ENCODE results near the gene POLR1F. TPM values are rescaled to one million over a fixed set of nuclear protein-coding genes. Genes with fewer than 3 reads are reported as not detected.

The POLR1F gene
- total RNA-seq: 10 to 100 TPM; 18.8 to 20.3 TPM

GRCh38 chr7:19708397-19709248 is at the start of gene POLR1F:
Gene POLR1F, minus strand, starts transcription at chr7:19709037. Its CDS starts 21 bp downstream, at chr7:19709016.
- intact Hi-C loops (cut with micrococcal nuclease): loop anchor here (1.0 to 10.0 kb wide), 11 partner anchors 38 to 1768 kb away; partner anchors contain the start of genes ITGB8, SNX13, SP4 and SP8
- DNase-seq: peak; percentile 95
- Mint-ChIP-seq H3K36me3 (ENCODE audit: low read depth) (peaks cover 4% of the 10 kb centered on the region), H3K9me3 (no peaks in the 10 kb centered on the region), H3K4me1 (ENCODE audit: low read depth) (peaks cover 46% of the 10 kb centered on the region), H3K4me3 (peak within 1 kb of the TSS; percentile 87), H3K27ac (peak within 1 kb of the TSS; percentile 68), H3K27me3 (ENCODE audit: low read depth) (no peaks in the 10 kb centered on the region)
- CTCF ChIA-PET: interaction anchor here (1.0 to 7.2 kb wide), 5 partner anchors 9 to 889 kb away, joined by 3 to 82 read pairs (median 6); no protein-coding TSS in a partner anchor

- intact Hi-C loops (cut with micrococcal nuclease): loop anchor here (1.0 to 5.0 kb wide), 5 partner anchors 46 to 844 kb away; partner anchors contain the start of gene POLR1F
- Mint-ChIP-seq H3K9me3 (no peaks in the 10 kb centered on the region), H3K4me1 (ENCODE audit: low read depth) (no peaks in the 10 kb centered on the region), H3K27ac (no peak overlapping the region), H3K4me3 (no peak overlapping the region), H3K36me3 (ENCODE audit: low read depth) (no peaks in the 10 kb centered on the region), H3K27me3 (ENCODE audit: low read depth) (peaks cover 8% of the 10 kb centered on the region)
- no peak for DNase-seq
- CTCF ChIA-PET: interaction anchor here (0.6 to 2.0 kb wide), 9 partner anchors 12 to 1472 kb away, joined by 3 to 18 read pairs (median 5); no protein-coding TSS in a partner anchor
Observed at GRCh38 chr7:19754521-19755116, 45.8 kb upstream of the POLR1F start.

- H3K27ac Mint-ChIP-seq: no peak overlapping the region
- intact Hi-C loops (cut with micrococcal nuclease): loop anchor here (5.0 kb wide), 1 partner anchor 360 kb away; no protein-coding TSS in a partner anchor
- no peak for DNase-seq
- H3K9me3 Mint-ChIP-seq: no peaks in the 10 kb centered on the region
- CTCF ChIA-PET: interaction anchor here (1.5 kb wide), 1 partner anchor 846 kb away, joined by 6 read pairs; no protein-coding TSS in a partner anchor
- H3K4me3 Mint-ChIP-seq: no peak overlapping the region
- no peaks in the 10 kb centered on the region for H3K36me3 Mint-ChIP-seq (ENCODE audit: low read depth)
- H3K4me1 Mint-ChIP-seq (ENCODE audit: low read depth): no peaks in the 10 kb centered on the region
- peaks cover 11% of the 10 kb centered on the region for H3K27me3 Mint-ChIP-seq (ENCODE audit: low read depth)
Observed at GRCh38 chr7:19752020-19752419, 43.2 kb upstream of the POLR1F start.

GRCh38 chr7:19749658-19750057 is 40.8 kb upstream of the POLR1F start:
- H3K9me3 Mint-ChIP-seq: no peaks in the 10 kb centered on the region
- H3K27me3 Mint-ChIP-seq (ENCODE audit: low read depth): peaks cover 11% of the 10 kb centered on the region
- intact Hi-C loops (cut with micrococcal nuclease): loop anchor here (5.0 kb wide), 3 partner anchors 363 to 1503 kb away; no protein-coding TSS in a partner anchor
- no peak overlapping the region for H3K27ac Mint-ChIP-seq
- no peak for DNase-seq
- CTCF ChIA-PET: no interaction called here
- no peak overlapping the region for H3K4me3 Mint-ChIP-seq
- H3K36me3 Mint-ChIP-seq (ENCODE audit: low read depth): no peaks in the 10 kb centered on the region
- H3K4me1 Mint-ChIP-seq (ENCODE audit: low read depth): no peaks in the 10 kb centered on the region

- intact Hi-C loops (cut with micrococcal nuclease): loop anchor here (1.0 to 5.0 kb wide), 4 partner anchors 39 to 1504 kb away; partner anchors contain the start of gene POLR1F
- no peaks in the 10 kb centered on the region for H3K36me3 Mint-ChIP-seq (ENCODE audit: low read depth)
- DNase-seq: no peak
- no peaks in the 10 kb centered on the region for H3K4me1 Mint-ChIP-seq (ENCODE audit: low read depth)
- H3K27me3 Mint-ChIP-seq (ENCODE audit: low read depth): peaks cover 7% of the 10 kb centered on the region
- H3K9me3 Mint-ChIP-seq: no peaks in the 10 kb centered on the region
- CTCF ChIA-PET: interaction anchor here (0.6 to 2.2 kb wide), 13 partner anchors 10 to 1387 kb away, joined by 3 to 14 read pairs (median 3); partner anchors contain the start of genes ITGB8 and POLR1F
- no peak overlapping the region for H3K4me3 Mint-ChIP-seq
- H3K27ac Mint-ChIP-seq: no peak overlapping the region
Observed at GRCh38 chr7:19747740-19748339, 39.0 kb upstream of the POLR1F start.

- DNase-seq: no peak
Observed at GRCh38 chr7:19744075-19744474, 35.2 kb upstream of the POLR1F start.

GRCh38 chr7:19728716-19729115 is 19.9 kb upstream of the POLR1F start:
- Mint-ChIP-seq H3K4me1 (ENCODE audit: low read depth) (no peaks in the 10 kb centered on the region), H3K9me3 (no peaks in the 10 kb centered on the region), H3K36me3 (ENCODE audit: low read depth) (no peaks in the 10 kb centered on the region), H3K27ac (no peak overlapping the region), H3K4me3 (no peak overlapping the region), H3K27me3 (ENCODE audit: low read depth) (peaks cover 23% of the 10 kb centered on the region)
- DNase-seq: no peak
- CTCF ChIA-PET: interaction anchor here (1.9 kb wide), 1 partner anchor 15 kb away, joined by 7 read pairs; no protein-coding TSS in a partner anchor
- intact Hi-C loops (cut with micrococcal nuclease): no loop called here

More at GRCh38 chr7:19744075-19744474, 35.2 kb upstream of the POLR1F start:
- intact Hi-C loops (cut with micrococcal nuclease): no loop called here
- Mint-ChIP-seq H3K36me3 (ENCODE audit: low read depth) (no peaks in the 10 kb centered on the region), H3K4me1 (ENCODE audit: low read depth) (no peaks in the 10 kb centered on the region), H3K27ac (no peak overlapping the region), H3K9me3 (no peaks in the 10 kb centered on the region), H3K4me3 (no peak overlapping the region), H3K27me3 (ENCODE audit: low read depth) (peaks cover 7% of the 10 kb centered on the region)
- CTCF ChIA-PET: interaction anchor here (0.9 kb wide), 1 partner anchor 853 kb away, joined by 3 read pairs; no protein-coding TSS in a partner anchor

GRCh38 chr7:19725770-19726169 is 16.9 kb upstream of the POLR1F start:
- Mint-ChIP-seq H3K4me3 (no peak overlapping the region), H3K4me1 (ENCODE audit: low read depth) (no peaks in the 10 kb centered on the region), H3K9me3 (no peaks in the 10 kb centered on the region), H3K36me3 (ENCODE audit: low read depth) (no peaks in the 10 kb centered on the region), H3K27ac (no peak overlapping the region), H3K27me3 (ENCODE audit: low read depth) (peaks cover 13% of the 10 kb centered on the region)
- no peak for DNase-seq
- CTCF ChIA-PET: no interaction called here
- intact Hi-C loops (cut with micrococcal nuclease): no loop called here

- H3K27me3 Mint-ChIP-seq (ENCODE audit: low read depth): peaks cover 6% of the 10 kb centered on the region
- CTCF ChIA-PET: interaction anchor here (7.2 kb wide), 1 partner anchor 882 kb away, joined by 82 read pairs; no protein-coding TSS in a partner anchor
- H3K4me3 Mint-ChIP-seq: no peak overlapping the region
- intact Hi-C loops (cut with micrococcal nuclease): no loop called here
- H3K9me3 Mint-ChIP-seq: no peaks in the 10 kb centered on the region
- H3K36me3 Mint-ChIP-seq (ENCODE audit: low read depth): no peaks in the 10 kb centered on the region
- H3K27ac Mint-ChIP-seq: no peak overlapping the region
- no peak for DNase-seq
- peaks cover 1% of the 10 kb centered on the region for H3K4me1 Mint-ChIP-seq (ENCODE audit: low read depth)
Observed at GRCh38 chr7:19715499-19715898, 6.7 kb upstream of the POLR1F start.

- Mint-ChIP-seq H3K9me3 (no peaks in the 10 kb centered on the region), H3K4me1 (ENCODE audit: low read depth) (peaks cover 15% of the 10 kb centered on the region), H3K36me3 (ENCODE audit: low read depth) (no peaks in the 10 kb centered on the region), H3K27ac (no peak overlapping the region), H3K4me3 (no peak overlapping the region), H3K27me3 (ENCODE audit: low read depth) (peaks cover under 1% of the 10 kb centered on the region)
- intact Hi-C loops (cut with micrococcal nuclease): loop anchor here (1.0 kb wide), 3 partner anchors 459 to 885 kb away; no protein-coding TSS in a partner anchor
- peak; percentile 66 for DNase-seq
- CTCF ChIA-PET: interaction anchor here (0.6 to 7.2 kb wide), 25 partner anchors 9 to 1340 kb away, joined by 3 to 82 read pairs (median 3); no protein-coding TSS in a partner anchor
Observed at GRCh38 chr7:19713676-19714075, 4.8 kb upstream of the POLR1F start.

GRCh38 chr7:19709249-19709578 is 377 bp upstream of the POLR1F start:
- Mint-ChIP-seq H3K36me3 (ENCODE audit: low read depth) (peaks cover 2% of the 10 kb centered on the region), H3K4me3 (peak overlapping the region; percentile 87), H3K9me3 (no peaks in the 10 kb centered on the region), H3K4me1 (ENCODE audit: low read depth) (peaks cover 46% of the 10 kb centered on the region), H3K27me3 (ENCODE audit: low read depth) (no peaks in the 10 kb centered on the region), H3K27ac (peak overlapping the region; percentile 68)
- CTCF ChIA-PET: interaction anchor here (0.7 to 7.2 kb wide), 6 partner anchors 9 to 1122 kb away, joined by 3 to 82 read pairs (median 5); no protein-coding TSS in a partner anchor
- DNase-seq: no peak
- intact Hi-C loops (cut with micrococcal nuclease): loop anchor here (1.0 to 10.0 kb wide), 11 partner anchors 38 to 1768 kb away; partner anchors contain the start of genes ITGB8, SNX13, SP4 and SP8

Data from activated naive CD4-positive, alpha-beta T cell treated with anti-CD3 and anti-CD28 coated beads for 36 hours (primary cell).